NCI-H748 treated with DMSO at 0.1 percent for 48 hours (cell line): ENCODE data around the gene PHF13.
"Not testable (repeated sequence)": the region's sequence is repeated elsewhere in the genome, so short reads cannot be mapped to it uniquely, and the experiment has no call there.

Experiments used
- DNase-seq: peaks from one replicate; lab custom pipeline; 2025; lab: John Stamatoyannopoulos, UW

Gene PHF13

DNA sequence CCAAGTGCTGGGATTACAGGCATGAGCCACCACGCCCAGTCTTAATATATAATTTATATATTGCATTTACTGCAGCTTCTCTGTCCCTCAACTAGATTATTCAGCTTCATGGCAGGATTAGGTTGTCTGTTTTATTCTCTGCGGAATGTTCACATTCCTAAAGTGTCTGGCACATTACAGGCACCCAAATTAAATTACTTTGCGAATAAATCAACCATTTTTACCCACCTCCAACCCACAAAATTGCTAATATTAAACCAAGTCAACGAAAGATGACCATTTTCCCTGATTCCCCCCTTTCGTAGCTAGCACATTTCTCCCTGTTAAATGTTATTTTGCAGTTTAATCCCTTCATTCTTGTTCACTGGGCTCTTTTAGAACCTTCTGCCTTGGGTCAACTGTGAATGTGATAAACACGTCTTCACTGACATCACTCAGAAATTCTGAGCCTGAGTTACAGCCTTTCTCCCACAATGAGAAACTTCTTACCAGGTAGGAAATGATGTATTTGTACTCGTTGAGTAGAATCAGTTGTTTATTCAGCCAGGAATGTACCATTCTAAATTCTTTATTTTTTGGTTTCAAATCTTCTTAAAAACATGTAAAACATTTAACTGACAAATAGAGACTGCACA, 47.0 kb downstream of the PHF13 start:
- no peak for DNase-seq

DNA sequence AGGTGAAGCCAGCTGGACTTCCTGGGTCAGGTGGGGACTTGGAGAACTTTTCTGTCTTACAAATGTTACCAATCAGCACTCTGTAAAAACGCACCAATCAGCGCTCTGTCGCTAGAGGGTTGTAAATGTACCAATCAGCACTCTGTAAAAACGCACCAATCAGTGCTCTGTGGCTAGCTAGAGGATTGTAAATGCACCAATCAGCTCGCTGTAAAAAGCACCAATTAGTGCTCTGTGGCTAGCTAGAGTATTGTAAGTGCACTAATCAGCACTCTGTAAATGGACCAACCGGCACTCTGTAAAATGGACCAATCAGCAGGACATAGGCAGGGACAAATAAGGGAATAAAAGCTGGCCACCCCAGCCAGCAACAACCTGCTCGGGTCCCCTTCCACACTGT, 48.9 kb downstream of the PHF13 start:
- not testable (repeated sequence) for DNase-seq

DNA sequence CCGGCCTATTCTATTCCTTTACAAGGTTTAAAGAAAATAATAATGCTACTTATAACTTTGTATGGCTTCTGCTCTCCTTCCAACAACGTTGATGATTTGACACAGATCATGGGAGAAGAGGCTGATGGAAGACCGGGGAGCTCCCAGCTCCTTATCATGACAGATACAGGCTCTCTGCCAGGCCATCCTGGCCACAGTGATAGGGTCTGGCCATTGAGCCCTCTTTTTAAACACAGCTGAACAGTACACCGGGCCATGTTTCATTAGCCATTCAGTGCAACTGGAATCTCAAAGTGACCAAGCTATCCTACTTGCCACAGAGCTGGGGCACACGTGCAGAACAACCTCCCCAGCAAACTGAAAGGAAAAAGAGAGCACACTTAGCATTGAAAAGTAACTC, 53.2 kb downstream of the PHF13 start:
- DNase-seq: no peak

- DNase-seq: no peak
Measured at GRCh38 chr1:6667139-6667538, 53.6 kb downstream of the PHF13 start.

DNA sequence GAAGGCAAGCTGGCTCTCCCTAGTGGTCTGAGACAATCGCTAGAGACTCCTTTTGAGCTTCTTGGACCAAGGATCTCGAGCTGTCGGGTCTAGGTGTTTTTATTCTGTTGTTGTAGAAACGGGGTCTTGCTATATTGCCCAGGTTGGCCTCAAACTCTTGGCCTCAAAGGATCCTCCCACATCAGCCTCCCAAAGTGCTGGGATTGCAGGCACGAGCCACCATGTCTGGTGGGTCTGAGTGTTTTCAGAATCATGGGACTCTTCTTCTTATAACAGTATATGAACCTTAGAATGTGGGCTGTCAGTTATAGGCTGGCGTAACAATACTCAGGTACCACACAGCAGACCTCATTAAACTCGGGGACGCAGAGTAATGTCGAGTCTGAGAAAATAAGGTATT, 55.0 kb downstream of the PHF13 start:
- no peak for DNase-seq

DNA sequence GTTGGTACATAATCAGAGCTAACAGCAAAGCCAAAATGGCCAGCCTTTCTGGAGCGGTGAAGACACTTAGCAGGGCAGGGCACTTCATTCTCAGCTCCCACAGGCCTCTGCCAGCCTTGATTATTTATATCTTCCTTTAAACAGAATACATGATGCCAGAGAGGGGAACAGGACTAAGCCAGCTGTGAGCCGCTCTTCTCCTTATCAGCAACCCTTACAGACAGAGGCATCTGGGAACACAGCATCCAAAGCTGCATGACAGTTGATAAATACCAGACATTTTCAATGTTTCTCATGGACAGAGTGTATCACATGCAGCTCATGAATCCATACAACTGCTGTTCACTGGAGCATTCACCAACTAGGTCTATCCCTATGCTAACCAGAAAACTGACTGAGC, 59.0 kb downstream of the PHF13 start:
- DNase-seq: no peak
